ENCODE measurements around the gene SCYGR7. TPM values are rescaled to one million over a fixed set of nuclear protein-coding genes. Genes with fewer than 3 reads are reported as not detected.

The SCYGR7 gene
- total and polyA plus RNA-seq, 2 of the 13 experiments (the other 11 are each of a cell fraction or from before 2014, with no cell fraction given), result not detected

DNA sequence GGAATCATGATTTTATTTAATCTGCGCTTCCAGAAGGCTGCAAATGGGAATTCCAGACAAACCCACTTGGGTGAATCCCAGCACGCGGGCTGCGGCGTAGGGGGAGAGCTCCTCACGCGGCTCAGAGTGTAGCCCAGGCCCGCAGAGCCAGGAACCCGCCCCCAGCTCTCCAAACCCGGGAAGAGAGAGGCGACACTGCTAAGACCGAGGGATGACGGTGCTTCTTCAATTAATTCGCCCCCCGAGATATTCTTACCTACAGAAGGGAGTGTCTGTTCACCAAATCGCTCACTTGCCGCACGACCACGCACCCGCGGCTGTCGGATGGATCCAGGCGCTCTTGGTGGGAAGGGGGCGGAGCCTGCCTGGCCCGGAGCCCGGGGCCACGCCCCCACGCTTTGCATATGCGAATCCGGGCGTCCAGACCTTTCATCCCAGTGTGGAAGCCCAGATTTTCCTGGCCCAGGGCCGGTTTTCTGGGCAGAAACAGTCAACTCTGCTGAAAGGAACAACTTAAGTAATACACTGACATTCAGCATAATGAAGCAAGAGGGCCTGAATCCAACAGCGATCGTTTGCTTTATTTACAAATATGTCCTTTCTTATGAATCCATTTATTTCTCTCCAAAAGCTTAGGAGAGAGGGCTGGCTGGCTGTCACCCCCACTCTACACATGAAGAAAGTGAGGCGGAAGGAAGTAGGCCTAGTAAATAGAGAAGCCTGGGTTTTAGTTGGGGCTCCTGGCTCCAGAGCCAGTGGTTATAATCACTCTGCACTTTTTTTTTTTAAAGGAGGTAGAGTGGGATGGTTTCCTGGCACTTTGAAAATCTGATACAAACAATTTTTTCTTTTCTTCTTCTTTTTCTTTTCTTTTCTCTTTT, 10.2 kb upstream of the SCYGR7 start, which contains the start of gene SLC19A3 (continued):
- TF ChIP-seq, protein P1, sequence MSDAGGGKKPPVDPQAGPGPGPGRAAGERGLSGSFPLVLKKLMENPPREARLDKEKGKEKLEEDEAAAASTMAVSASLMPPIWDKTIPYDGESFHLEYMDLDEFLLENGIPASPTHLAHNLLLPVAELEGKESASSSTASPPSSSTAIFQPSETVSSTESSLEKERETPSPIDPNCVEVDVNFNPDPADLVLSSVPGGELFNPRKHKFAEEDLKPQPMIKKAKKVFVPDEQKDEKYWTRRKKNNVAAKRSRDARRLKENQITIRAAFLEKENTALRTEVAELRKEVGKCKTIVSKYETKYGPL (CRISPR knock-in tag; IDR thresholded peaks at IDR 0.05), result no peak
- TF ChIP-seq KDM5A (IDR thresholded peaks at IDR 0.05; ENCODE audit: borderline replicate concordance, low read length), result no peak
- TF ChIP-seq, protein P2, sequence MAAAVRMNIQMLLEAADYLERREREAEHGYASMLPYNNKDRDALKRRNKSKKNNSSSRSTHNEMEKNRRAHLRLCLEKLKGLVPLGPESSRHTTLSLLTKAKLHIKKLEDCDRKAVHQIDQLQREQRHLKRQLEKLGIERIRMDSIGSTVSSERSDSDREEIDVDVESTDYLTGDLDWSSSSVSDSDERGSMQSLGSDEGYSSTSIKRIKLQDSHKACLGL (CRISPR knock-in tag; IDR thresholded peaks at IDR 0.05), result peak; percentile 49; the same call in 1 of the 2 replicates
- TF ChIP-seq RFXANK (CRISPR knock-in tag; IDR thresholded peaks at IDR 0.05), result no peak
- no peak for TF ChIP-seq SIN3A (IDR thresholded peaks at IDR 0.05; ENCODE audit: borderline replicate concordance, low read depth, low read length)
- no peak for TF ChIP-seq HMG20B (CRISPR knock-in tag; conservative IDR thresholded peaks at IDR 0.05)
- TF ChIP-seq PTBP1 (IDR thresholded peaks at IDR 0.05; ENCODE audit: low read depth, low read length, poor library complexity, severe bottlenecking), result no peak
- TF ChIP-seq RAD21 (CRISPR knock-in tag; IDR thresholded peaks at IDR 0.05), result no peak
- no peak for TF ChIP-seq ZNF24 (IDR thresholded peaks at IDR 0.05)
- no peak for TF ChIP-seq PITX1 (CRISPR knock-in tag; IDR thresholded peaks at IDR 0.05)
- TF ChIP-seq ZNF430 (CRISPR knock-in tag; IDR thresholded peaks at IDR 0.05), result no peak
- peak; percentile 85 for TF ChIP-seq PHF21A (CRISPR knock-in tag; IDR thresholded peaks at IDR 0.05)
- TF ChIP-seq MYC (CRISPR knock-in tag; IDR thresholded peaks at IDR 0.05; ENCODE audit: borderline replicate concordance), result no peak
- TF ChIP-seq HNF1B (CRISPR knock-in tag; IDR thresholded peaks at IDR 0.05), result no peak; the same call in 1 of the 2 replicates
- TF ChIP-seq ZNF768 (CRISPR knock-in tag; IDR thresholded peaks at IDR 0.05), result peak; percentile 20; the same call in 1 of the 2 replicates
- TF ChIP-seq IRX3 (CRISPR knock-in tag; IDR thresholded peaks at IDR 0.05; ENCODE audit: borderline replicate concordance, low read depth), result no peak
- no peak for TF ChIP-seq ZNF12 (CRISPR knock-in tag; IDR thresholded peaks at IDR 0.05)
- TF ChIP-seq ZNF546 (CRISPR knock-in tag; conservative IDR thresholded peaks at IDR 0.05), result no peak
- no peak for TF ChIP-seq TCF12 (IDR thresholded peaks at IDR 0.05)
- no peak for TF ChIP-seq TCF12 (CRISPR knock-in tag; IDR thresholded peaks at IDR 0.05)
- peak; percentile 87 for TF ChIP-seq XRCC5 (optimal IDR thresholded peaks at IDR 0.05; ENCODE audit: low read length)
- TF ChIP-seq GLMP (CRISPR knock-in tag; IDR thresholded peaks at IDR 0.05; ENCODE audit: borderline replicate concordance), result no peak
- TF ChIP-seq NFATC3 (CRISPR knock-in tag; IDR thresholded peaks at IDR 0.05), result no peak
- TF ChIP-seq ZFY (CRISPR knock-in tag; IDR thresholded peaks at IDR 0.05), result no peak; the same call in 1 of the 2 replicates
- no peak for TF ChIP-seq KDM4B (CRISPR knock-in tag; IDR thresholded peaks at IDR 0.05)
- TF ChIP-seq ZNF547 (CRISPR knock-in tag; IDR thresholded peaks at IDR 0.05), result no peak
